SHP77 (cell line): ENCODE data around the gene ALKBH6.
A peak's percentile ranks its signal among the peaks of the same experiment; 100 is the strongest.
"Not testable (repeated sequence)": the region's sequence is repeated elsewhere in the genome, so short reads cannot be mapped to it uniquely, and the experiment has no call there.

ENCODE experiments used
- DNase-seq, 2 experiments: peaks; one replicate each; lab custom pipeline; 2025; lab: John Stamatoyannopoulos, UW

The ALKBH6 gene

DNA sequence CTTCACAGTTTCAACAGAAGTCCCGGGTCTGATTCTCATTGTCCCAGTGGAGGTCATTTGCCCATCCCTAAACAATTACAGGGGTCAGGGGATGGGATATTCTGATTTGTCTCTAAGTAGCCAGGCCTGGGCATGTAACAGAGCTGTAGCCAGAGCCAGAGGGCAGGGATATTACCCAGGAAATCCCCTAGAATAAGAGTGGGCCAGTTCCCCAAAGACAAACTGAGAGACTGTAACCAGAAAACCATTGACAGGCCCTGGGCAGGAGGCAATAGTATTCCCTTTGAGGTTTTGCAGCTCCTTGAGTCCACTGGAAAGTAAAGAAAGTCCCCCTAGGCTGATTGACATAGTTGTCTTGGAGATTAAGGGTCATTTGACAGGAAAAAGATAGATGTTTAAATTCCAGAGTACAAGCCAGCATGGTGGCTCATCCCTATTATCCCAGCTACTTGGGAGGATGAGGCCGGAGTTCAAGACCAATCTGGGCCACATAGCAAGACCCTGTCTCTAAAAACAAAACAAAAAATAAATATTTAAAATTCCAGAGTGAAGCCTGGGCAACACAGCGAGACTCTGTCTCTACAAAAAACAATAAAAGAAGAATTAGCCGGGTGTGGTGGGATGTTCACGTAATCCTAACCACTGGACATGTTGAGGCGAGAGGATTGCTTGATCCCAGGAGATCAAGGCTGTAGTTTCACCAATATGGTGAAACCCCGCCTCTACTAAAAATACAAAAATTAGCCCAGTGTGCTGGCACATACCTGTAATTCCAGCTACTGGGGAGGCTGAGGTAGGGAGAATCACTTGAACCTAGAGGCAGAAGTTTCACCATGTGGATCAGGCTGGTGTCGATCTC lies 20.9 kb downstream of the ALKBH6 start:
- DNase-seq, result no peak

DNA sequence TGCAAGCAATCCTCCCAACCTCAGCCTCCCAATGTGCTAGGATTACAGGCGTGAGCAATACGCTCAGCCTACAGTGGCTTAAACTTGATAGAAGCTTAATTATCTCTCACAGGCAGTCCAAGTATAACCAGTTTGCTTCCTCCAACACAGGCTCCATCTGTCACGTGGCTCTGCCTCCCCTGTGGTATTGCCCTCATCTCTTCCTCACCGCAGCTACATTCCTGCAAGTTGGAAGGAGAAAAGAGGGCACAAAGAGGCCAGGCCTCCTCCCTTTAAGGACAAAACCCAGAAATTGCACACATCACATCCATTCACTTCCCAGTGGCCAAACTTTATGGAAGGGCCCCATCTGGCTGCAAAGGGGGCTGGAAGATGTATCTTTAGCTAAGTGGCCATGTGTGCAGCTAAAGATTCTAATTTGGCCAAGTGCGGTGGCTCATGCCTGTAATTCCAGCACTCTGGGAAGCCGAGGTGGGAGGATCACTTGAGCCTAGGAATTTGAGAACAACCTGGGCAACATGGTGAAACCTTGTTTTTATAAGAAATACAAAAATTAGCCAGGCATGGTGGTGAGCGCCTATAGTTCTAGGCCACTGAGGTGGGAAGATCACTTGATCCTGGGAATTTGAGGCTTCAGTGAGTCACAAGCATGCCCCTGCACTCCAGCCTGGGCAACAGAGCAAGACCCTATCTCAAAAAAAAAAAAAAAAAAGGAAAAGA lies 22.1 kb downstream of the ALKBH6 start:
- no peak for DNase-seq

DNA sequence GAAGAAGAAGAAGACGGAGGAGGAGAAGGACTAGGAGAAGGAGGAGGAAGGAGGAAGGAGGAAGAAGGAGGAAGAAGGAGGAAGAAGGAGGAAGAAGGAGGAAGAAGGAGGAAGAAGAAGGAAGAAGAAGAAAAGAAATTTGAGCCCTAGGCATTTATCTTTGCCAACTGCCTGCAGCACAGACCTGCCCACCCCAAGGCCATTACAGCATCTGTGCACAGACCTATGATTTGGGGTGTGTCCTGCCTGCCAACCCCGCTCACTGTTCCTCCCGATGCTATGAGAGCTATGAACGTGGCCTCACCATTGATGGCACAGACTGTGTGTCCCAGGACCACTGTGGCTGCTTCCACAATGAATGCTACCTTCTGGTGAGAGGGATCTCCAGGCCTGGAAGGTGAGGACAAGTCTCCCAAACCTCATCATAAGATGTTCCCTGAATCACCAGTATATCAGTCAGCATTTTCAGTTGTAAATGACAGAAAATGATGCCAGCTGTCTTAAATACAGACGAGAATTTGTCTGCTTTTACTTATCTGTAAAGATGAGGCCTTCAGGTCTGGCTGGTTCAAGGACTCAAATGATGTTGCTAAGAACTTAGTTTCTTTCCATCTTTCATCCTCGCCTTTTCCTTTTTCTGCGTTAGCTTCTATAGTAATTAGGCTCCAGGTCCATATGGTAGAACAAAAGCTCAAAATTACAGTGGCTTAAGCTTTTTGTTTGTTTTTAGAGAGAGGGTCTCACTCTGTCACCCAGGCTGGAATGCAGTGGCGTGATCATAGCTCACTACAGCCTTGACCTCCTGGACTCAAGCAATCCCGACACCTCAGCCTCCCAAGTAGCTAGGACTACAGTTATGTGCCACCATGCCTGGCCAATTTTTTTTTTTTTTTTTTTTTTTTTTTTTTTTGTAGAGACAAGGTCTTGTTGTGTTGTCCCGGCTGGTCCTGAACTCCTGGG lies 23.0 kb downstream of the ALKBH6 start:
- no peak for DNase-seq

DNA sequence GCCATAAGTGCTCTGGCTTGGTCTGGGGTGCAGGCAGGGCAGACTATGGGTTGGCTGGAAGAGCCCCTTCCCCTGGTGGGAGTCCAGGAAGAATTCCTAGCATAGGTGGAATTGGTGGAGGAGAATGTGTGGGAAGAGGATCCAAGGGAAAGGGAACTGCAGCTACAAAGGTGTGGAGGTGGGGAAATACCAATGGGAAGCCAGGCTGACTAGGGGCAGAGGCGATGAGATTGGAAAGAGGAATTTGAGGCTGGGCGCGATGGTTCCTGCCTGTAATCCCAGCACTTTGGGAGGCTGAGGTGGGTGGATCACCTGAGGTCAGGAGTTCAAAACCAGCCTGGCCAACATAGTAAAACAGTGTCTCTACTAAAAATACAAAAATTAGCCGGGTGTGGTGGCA lies 23.9 kb downstream of the ALKBH6 start:
- no peak for DNase-seq

DNA sequence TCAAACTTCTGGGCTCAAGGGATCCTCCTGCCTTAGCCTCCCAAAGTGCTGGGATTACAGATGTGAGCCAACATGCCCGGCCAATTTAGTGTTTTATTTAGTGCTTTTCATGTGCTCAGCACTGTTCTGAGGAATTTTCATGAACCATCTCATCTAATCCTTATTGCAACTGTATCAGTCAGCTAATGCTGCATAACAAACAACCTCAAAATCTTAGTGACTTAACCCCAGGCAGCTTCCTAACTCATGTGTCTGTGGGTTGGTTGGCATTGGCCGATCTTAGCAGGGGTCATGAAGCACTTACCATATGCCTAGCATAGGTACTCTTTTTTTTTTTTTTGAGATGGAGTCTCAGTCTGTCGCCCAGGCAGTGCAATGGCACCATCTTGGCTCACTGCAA lies 25.2 kb downstream of the ALKBH6 start:
- DNase-seq, result no peak

DNA sequence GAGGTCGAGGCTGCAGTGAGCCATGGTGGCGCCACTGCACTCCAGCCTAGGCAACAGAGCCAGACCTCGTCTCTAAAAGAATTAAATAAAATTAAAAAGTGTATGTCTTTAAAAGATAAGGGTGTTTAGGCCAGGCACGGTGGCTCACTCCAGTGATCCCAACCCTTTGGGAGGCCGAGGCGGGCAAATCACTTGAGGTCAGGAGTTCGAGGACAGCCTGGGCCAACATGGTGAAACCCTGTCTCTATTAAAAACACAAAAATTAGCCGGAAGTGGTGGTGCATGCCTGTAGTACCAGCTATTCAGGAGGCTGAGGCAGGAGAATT lies 26.5 kb downstream of the ALKBH6 start:
- DNase-seq, result no peak

DNA sequence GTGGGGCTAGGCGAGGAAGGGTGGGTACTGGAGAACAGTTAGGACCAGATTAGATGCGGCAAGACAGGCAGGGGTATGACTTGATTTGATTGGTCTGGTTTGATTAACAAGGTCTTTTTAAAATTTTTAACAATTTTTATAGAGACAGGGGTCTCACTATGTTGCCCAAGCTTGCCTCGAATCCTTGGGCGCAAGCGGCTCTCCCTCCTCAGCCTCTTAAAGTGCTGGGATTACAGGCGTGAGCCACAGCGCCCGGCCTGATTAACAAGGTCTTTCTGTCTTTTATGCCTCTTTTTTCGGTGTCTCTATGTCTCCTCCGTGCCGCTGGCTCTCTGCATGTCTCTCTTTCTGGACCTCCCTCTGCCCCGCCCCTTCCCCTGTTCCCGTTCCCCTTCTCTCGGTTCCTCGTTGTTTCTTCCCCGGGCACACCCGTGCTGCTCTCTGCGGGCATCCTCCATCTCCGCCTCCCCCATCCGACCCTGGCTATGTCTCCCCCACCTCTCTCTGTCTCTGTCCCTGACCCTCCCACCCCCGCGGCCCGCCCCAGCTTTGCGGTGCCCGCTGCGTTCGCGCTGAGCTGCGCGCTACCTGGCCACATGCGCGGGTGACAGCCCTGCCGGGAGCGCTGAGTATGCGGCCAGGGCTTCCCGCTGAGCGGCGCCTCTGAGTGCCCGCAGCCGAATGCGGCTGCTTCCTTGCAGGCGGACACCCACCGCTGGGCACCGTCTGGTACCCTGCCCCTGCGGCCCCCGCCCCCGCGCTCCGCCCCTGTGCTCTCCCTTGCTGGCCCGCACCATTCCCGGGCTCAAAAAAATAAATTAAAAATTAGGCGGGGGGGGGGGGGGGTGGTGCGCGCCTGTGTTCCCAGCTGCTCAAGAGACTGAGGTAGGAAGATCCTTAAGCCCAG lies 27.1 kb downstream of the ALKBH6 start:
- peak; percentile 60 to 65 for DNase-seq

DNA sequence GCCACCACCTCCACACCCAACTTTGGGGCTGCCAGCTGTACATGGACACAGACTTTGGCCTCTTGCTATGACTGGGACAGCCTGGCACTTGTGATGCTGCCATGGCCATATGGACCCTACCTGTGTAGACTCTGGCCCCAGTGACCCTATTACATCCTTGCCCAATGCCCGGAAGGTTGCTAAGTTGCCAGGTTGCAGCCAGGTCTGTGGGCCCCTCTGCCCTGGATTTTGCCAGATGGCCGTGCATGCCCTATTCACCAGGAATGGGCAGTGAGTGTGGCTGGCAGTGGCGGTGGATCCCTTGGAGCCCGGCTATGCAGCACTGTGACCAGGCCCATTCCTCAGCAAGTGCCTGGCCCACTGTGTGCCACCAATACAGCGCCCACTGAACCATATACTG lies 27.9 kb downstream of the ALKBH6 start:
- no peak for DNase-seq

DNA sequence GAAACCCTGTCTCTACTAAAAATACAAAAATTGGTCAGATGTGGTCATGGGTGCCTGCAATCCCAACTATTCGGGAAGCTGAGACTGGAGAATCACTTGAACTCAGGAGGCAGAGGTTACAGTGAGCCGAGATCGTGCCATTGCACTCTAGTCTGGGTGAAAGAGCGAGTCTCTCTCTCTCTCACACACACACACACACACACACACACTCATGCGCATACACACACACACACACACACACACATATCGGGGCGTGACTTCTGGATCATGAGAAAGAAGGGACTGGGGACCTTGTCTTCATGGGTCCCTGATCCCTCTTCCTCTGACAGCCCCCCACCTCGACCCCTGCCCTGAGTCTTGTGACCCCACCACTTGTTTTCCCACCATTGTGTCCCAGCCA lies 30.8 kb downstream of the ALKBH6 start:
- no peak for DNase-seq

DNA sequence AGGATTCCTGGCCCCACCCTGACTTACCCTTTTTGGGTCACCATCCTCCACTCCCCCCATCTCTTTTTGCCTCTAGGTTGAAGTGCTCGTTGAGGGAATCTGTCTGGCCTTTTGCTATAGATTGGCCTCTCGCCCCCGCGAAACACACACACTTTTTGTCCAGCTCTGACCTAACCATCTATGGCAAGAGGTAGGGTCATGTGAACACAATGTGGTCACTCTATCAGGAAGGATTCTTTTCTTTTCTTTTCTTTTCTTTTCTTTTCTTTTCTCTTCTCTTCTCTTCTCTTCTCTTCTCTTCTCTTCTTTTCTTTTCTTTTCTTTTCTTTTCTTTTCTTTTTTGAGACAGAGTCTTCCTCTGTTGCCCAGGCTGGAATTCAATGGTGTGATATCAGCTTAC lies 33.0 kb downstream of the ALKBH6 start:
- DNase-seq, result not testable (repeated sequence)

DNA sequence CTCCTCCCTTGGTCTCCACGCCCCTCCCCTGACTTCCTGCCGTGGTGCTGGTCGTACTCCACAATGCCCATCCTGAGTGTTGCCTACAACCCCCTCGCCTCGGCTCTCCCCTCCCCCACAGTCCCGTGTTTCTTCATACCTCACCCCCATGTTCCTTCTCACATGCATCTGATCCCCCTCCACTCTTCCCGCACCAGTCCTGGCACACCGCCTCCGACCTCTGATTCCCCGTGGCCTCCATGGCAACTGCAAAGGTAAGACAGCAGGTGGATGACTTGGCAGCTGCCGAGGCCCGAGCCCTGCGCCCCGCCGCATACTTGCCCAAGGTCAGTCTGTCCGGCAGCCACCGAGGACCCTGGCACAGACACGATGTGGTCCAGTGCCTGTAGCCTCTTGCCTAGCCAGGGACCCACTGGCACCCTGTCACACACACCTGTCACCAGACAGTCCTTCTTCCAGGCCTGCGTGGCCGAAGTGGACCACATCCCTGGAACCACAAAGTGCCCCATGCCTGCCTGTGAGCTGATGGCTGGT lies 35.1 kb downstream of the ALKBH6 start:
- no peak for DNase-seq

DNA sequence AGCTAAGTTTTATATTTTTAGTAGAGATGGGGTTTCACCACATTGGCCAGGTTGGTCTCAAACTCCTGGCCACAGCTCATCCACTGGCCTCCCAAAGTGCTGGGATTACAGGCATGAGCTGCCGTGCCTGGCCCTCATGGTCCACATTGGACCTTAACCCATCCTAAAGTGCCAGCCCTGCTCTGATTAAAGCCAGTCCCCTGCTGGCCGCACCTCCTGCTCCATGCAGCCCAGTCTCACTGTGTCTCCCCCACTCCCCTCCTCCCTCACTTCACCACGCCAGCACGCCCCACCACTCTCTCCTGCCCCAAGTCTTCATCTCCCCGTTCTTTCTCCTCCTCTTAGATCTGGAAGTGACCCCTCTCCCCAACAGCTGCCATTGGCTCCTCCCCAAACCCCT lies 35.7 kb downstream of the ALKBH6 start:
- DNase-seq, result no peak

DNA sequence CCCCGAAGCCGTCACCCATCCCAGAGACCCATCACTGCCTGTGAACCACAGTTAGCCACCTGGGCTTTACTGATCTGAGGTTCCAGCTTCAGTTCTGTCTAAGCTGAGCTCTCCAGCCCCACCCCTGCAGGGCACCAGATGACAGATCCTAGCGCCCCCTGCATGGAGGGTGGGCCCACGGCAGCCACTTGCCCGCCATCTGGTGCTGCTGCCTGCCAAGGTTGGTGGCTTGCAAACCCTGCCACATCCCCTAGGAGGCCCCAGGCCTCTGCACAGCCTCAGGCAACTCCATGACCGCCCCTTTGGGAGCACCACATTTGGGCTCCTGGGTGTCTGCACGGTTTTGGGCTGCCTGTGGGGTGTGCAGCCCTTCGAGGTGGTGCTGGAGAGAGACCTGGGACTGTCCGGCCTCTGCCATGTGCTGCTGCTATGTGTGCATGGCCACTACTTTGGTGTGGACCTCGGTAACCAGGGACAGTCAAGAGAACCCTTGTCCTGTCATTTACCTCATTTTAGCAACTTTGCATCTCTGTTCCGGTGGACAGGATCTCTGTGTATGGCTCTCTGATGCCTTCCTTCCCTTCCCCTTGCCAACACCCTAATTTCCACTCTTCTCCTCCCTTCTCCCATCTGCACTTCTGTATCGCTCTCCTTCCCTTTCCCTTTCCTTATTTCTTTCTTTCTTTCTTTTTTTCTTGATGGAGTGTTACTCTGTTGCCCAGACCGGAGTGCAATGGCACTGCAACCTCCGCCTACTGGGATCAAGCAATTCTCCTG lies 36.4 kb downstream of the ALKBH6 start:
- DNase-seq, result peak; percentile 47

DNA sequence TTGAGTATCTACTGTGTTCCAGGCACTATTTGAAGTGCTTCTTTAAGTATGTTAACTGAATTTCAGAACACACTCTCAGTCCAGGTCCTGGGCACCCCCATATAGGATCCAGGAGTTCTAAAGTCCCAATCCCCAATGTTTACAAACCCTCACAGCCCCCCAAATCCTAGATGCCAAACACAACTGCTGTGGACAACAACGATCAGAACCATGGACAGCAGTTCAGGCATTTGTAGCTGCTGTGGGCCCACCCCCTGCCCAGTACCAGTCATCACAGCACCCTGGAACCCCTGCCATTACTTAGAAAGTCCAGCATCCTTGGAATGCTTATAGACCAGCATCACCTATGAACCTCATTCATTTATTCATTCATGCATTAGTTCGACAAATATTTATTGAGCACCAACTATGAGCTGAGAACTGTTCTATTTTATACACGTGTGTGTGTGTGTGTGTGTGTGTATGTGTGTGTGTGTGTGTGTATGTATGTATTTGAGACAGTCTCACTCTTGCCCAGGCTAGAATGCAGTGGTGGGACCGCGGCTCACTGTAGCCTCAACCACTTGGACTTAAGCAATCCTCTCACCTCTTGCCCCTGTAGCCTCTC lies 38.3 kb downstream of the ALKBH6 start:
- DNase-seq, result no peak

DNA sequence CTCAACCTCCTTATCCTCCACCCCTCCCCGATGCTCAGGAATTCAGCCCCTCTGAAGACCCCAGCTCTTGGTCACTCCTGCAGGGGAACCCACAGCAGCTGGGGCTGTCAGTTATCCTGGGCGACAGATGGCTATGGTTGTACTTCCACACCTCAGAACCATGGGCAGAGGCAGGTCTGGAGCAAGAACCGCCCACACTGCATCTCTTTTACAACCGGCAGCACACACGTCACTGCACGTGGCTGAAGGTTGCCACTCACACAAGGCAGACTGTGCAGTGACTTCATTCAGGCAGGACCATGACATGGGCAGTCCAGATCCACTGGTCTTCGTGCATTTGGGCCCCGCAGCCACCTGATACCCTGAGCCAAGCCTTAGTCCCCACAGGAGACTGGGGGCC lies 40.5 kb downstream of the ALKBH6 start:
- DNase-seq, result no peak

DNA sequence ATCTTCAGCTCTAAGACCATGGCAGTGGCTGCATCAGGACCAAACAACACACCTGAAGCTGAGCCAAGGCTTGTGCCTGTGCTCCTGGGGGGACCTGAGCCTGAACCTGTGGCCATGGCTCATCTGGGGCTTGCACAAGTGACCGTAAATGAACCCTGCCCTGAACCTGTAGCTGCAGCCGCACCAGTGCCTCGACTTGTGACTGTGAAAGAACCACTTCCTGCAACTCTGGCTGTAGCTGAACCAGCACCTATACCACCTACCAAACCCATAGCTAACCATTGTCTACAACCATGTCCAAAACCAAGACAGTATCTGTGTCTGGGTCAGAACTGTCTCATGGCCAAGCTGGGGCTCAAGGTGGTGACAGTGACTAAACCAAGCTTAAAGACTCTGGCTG lies 47.2 kb downstream of the ALKBH6 start:
- no peak for DNase-seq

DNA sequence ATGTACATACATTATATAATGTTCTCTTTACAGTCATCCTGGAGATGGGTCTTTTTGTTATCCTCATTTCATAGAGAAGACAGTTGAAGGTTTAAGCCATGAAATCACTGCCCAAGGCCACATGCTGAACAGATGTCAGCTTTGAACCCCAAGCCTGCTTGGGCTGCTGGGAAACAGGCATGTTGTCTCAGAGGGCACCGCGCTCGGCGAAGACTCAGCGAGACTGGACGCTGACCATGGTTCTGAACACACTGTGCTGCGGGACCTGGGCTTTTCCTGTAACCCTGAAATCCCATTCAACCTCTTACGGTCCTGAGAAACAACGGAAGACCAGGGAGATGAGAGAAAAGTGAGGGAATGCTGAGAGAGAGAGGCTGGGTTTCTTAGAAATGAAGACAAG lies 50.5 kb downstream of the ALKBH6 start:
- no peak for DNase-seq

DNA sequence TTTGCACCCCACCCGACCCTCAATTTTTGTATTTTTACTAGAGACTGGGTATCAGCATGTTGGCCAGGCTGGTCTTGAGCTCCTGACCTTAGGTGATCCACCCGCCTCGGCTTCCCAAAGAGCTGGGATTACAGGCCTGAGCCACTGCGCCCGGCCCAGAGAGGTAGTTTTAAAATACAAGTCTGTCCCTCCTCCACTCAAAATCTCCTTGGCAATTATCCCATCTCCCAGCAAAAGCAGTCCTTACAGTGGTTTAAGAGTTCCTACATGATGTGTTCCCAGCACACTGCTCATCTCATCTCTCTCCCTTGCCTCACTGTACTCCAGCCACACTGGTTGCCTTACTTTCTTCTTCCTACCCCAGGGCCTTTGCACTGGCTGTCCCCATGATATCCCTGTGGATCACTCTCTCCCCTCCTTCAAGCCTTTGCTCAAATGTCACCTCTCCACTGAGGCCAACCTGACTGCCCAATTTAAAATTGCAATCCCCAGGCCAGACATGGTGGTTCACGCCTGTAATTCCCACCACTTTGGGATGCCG lies 53.5 kb downstream of the ALKBH6 start:
- no peak for DNase-seq

DNA sequence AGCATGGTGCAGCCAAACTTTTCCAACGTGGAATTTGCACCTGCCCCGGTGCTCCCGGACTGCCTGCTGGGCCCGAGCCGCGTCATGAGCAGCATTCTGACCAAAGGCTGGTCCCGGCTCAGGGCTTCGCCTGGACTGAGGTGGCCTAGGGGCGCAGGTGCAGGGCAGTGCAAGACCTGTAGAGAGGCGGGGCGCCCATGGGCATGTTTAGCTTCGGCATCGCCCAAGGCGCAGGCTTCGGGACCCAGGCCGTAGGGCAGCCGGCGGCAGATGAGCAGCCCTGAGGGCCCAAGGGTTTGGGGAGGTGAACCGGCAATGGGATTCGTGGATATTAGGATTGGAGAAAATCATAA lies 54.1 kb downstream of the ALKBH6 start:
- DNase-seq, result no peak
